Activated CD8-positive, alpha-beta memory T cell treated with anti-CD3 and anti-CD28 coated beads for 4 hours (primary cell): ENCODE measurements around the gene PRKCE.
A peak's percentile ranks its signal among the peaks of the same experiment; 100 is the strongest.

Experiments
- DNase-seq, 2 donors: peaks; one replicate each; pipeline ENCODE4 v3.0.0-alpha.2; 2020; ENCODE audit warnings: low read depth in 2 of 2

PRKCE gene

GRCh38 chr2:45651415-45652089 lies at the start of gene PRKCE:
PRKCE (plus strand) TSS chr2:45651675.
- no peak for DNase-seq

- DNase-seq = no peak
These were observed 48.9 kb upstream of the PRKCE start for GRCh38 chr2:45602624-45603023.

- no peak for DNase-seq
These were observed 46.4 kb upstream of the PRKCE start for GRCh38 chr2:45605116-45605515.

- DNase-seq = no peak
These were observed 44.7 kb upstream of the PRKCE start for GRCh38 chr2:45606796-45607195.

- DNase-seq = no peak
These were observed 43.8 kb upstream of the PRKCE start for GRCh38 chr2:45607701-45608100.

GRCh38 chr2:45610281-45611019 lies 41.0 kb upstream of the PRKCE start:
- peak in 1 of 2 donors; percentile 5 for DNase-seq

- peak; percentile 79 to 85 for DNase-seq
These were observed 40.2 kb upstream of the PRKCE start, which contains the start of gene SRBD1 for GRCh38 chr2:45611020-45611859. SRBD1 (minus strand) TSS chr2:45611267; CDS start chr2:45605441, 5,826 bp downstream.

GRCh38 chr2:45612285-45612684 lies 39.2 kb upstream of the PRKCE start:
- DNase-seq = no peak

- no peak for DNase-seq
These were observed 38.7 kb upstream of the PRKCE start for GRCh38 chr2:45612731-45613130.

- DNase-seq = no peak
These were observed 37.1 kb upstream of the PRKCE start for GRCh38 chr2:45614330-45614729.

- no peak for DNase-seq
These were observed 36.5 kb upstream of the PRKCE start for GRCh38 chr2:45614871-45615415.

GRCh38 chr2:45616658-45617411 lies 34.6 kb upstream of the PRKCE start:
- no peak for DNase-seq

GRCh38 chr2:45617496-45617895 lies 34.0 kb upstream of the PRKCE start:
- DNase-seq = no peak

GRCh38 chr2:45622336-45623075 lies 29.0 kb upstream of the PRKCE start:
- DNase-seq = no peak

GRCh38 chr2:45623098-45623497 lies 28.4 kb upstream of the PRKCE start:
- no peak for DNase-seq

GRCh38 chr2:45625824-45626223 lies 25.7 kb upstream of the PRKCE start:
- DNase-seq = no peak

- DNase-seq = no peak
These were observed 24.9 kb upstream of the PRKCE start for GRCh38 chr2:45626387-45627221.

- no peak for DNase-seq
These were observed 23.6 kb upstream of the PRKCE start for GRCh38 chr2:45627911-45628310.

- no peak for DNase-seq
These were observed 21.5 kb upstream of the PRKCE start for GRCh38 chr2:45629971-45630370.

GRCh38 chr2:45631319-45631718 lies 20.2 kb upstream of the PRKCE start:
- DNase-seq = no peak
